ENCODE results near the gene GRK7. TPM values are rescaled to one million over a fixed set of nuclear protein-coding genes. Genes with fewer than 3 reads are reported as not detected.
"Not testable (repeated sequence)": the region's sequence is repeated elsewhere in the genome, so short reads cannot be mapped to it uniquely, and the experiment has no call there.

The GRK7 gene
- total RNA-seq, 1 donor from 2014 or later, result not detected

DNA sequence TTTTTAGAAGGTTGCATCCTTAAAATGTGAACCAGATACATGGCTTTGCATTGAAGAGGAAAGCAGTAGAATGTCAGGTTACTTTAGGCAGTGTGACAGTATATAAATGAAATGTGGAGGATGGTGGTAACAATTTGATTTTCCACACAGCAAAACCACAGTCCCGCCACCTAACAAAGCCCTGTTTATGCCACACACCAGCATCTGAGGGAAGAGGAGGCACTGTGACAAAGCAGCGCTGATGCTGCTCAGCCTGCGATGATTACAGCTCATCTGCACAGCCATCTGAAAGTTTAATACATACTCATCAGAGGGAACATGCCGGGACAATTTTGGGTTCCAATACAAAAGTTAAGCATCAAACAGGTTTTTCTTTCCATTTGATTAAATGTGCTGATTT is 16.2 kb upstream of the GRK7 start:
- no peak for DNase-seq
- intact Hi-C loops (cut with micrococcal nuclease), result no loop called here
- ATAC-seq, result no peak

DNA sequence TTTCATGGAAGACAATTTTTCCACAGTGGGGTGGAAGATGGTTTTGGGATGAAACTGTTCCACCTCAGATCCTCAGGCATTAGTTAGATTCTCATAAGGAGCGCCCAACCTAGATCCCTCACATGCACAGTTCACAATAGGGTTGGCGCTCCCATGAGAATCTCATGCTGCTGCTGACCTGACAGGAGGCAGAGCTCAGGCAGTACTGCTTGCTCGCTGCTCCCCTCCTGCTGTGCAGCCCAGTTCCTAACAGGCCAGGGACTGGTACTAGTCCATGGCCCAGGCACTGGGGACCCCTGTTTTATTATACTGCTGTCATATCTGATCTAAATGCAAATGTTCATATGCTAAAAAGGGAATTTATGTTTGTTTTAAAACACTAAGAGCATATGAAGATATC is 9.8 kb upstream of the GRK7 start:
- ATAC-seq (no peak), DNase-seq (no peak)
- intact Hi-C loops (cut with micrococcal nuclease), result no loop called here

DNA sequence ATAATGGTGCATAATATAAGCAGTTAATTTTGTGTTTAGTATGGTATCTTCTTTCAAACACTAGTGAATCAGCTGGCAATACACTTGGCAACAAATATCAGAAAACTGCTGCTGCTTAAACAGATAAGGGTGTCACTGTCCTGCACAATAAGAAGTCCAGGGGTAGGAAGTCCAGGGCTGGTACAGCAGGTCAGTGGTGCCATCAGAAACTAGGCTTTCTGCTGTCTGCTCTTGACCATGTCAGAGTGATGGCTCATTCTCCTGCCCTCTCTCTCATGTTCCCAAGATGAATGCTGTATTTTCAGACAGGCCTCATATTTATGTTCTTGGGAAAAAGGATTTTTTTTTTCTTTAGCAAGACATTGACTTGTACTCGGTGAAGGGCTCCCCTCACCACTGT is 9.2 kb upstream of the GRK7 start:
- ATAC-seq (no peak), DNase-seq (no peak)
- intact Hi-C loops (cut with micrococcal nuclease), result no loop called here

DNA sequence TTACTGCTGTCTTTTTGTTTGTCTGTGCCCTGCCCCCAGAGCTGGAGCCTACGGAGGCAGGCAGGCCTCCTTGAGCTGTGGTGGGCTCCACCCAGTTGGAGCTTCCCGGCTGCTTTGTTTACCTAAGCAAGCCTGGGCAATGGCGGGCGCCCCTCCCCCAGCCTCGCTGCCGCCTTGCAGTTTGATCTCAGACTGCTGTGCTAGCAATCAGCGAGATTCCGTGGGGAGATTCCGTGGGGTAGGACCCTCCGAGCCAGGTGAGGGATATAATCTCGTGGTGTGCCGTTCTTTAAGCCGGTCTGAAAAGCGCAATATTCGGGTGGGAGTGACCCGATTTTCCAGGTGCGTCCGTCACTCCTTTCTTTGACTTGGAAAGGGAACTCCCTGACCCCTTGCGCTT is 656 bp upstream of the GRK7 start:
- DNase-seq; ATAC-seq; intact Hi-C loops (cut with micrococcal nuclease): not testable (repeated sequence)

DNA sequence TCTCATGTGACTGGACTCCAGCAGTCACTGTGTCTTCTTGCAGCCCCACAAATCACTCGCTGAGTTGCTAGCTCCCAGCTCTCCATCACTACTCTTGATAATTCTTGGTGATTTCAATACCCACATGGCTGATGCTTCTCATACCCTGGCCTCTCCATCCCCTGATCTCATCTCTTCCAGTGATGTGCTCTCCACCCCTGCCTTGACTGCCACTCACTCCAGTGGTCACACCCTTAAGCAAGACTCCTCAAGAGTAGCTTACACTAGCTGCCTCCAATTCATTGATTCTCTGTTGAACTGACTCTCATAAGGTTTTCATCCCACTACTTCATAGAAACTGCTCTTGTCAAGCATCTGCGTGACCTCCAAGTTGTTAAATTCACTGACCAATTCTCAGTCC is 837 bp downstream of the GRK7 start:
- ATAC-seq (no peak), DNase-seq (no peak)
- intact Hi-C loops (cut with micrococcal nuclease), result no loop called here

DNA sequence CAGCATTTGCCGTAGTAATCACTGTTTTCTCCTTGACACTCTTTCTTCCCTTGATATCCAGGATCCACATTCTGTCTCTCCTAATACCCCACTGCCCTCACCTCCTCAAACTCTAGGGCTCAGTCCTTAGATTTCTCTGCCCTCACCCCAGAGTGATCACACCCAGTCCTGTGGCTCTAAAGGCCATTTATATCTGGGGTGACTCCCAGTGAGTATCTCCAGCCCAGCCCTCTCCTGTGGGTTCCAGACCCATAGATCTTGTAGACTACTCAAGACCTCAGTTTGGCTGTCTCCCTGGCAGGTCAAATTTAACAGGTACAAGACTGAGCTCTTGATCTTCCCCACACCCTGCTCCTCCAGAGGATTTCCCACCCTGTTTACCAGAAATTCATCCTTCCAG is 1.3 kb downstream of the GRK7 start:
- intact Hi-C loops (cut with micrococcal nuclease), result no loop called here
- DNase-seq (no peak), ATAC-seq (no peak)

DNA sequence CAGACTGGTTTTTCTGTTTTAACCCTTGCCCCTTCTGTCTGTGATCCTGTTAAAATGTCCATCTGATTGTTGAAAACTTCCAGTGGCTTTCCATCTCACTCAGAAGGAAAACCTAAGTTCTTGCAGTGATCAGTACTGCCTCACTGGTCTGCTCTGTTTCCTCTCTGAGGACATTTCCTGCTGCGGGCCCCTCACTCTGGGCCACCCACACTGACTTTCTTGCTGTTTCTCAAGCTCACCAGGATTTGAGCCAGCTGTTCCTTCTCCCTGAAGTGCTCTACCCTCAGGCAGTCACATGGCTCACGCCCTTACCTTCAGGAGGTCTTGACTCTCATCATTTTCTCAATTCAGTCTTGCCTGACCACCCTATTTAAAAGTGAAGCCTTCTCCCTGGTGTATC is 1.8 kb downstream of the GRK7 start:
- ATAC-seq (no peak), DNase-seq (no peak)
- intact Hi-C loops (cut with micrococcal nuclease), result no loop called here

DNA sequence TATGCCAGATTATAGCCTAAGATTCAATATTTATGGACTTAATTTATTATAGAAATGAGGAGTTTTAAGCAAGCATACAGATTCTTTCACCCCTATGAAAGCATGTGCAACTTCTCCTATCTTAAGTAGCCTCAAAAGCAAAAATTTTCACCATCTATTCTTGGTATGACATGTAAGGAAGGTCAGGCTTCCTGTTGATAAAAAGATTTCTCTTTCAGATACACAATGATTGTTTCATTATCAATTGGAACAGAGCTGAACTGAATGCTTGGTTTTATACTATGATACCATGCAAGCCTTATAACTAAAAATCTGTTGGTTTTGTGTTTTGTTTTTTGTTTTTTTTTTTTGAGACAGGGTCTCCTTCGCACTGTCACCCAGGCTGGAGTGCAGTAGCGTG is 3.9 kb downstream of the GRK7 start:
- ATAC-seq (no peak), DNase-seq (no peak)
- intact Hi-C loops (cut with micrococcal nuclease), result no loop called here

DNA sequence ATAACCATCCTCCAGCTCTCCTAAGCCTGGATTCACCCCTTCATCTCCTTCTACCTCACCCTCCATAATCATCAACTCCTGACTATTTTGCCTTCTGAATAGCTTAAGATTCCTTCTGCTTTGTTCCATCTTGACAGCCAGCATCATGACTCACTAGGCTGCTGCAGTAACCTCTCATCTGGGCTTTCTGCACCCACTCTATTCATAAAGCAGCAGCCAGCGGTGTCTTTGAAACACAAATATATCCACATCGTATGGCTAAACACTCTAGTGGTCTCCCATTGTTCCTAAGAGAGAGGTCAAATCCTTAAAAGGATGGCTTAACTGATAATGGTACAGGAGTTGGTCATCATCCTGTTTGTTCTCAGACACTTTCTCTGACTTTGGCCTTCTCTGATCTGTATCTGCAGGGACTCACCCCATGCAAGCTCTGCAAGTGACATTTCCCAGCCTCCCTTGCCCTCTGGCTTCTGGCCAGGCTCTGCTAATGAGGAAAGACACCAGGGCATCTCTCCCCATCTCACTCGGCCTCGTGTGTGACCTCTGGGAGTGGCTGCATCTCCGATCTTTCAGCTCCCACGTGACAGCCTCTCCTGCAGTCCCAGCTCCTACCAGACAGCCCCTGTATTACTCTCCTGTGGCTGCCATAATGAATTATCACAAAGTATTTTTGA is 6.2 kb downstream of the GRK7 start:
- no peak for ATAC-seq
- DNase-seq, result no peak
- intact Hi-C loops (cut with micrococcal nuclease), result no loop called here

DNA sequence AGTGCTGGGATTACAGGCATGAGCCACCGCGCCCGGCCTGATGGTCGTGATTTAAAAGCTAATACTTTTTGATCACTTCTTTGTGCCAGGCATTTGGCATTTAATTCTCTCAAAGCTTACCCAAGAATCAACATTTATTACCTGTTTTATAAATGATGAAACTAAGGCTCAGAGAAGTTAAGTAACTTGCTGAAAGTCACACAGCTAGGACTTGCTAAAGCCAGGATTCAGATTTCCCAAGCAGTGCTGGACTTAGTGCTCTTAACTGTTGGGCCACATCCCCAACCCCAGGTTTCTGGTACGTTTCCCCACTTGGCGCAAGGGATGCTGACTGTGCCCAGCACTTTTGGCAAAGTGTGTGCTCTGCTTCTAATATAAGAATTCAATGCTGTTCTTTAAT is 10.5 kb downstream of the GRK7 start:
- no peak for ATAC-seq
- intact Hi-C loops (cut with micrococcal nuclease), result no loop called here

DNA sequence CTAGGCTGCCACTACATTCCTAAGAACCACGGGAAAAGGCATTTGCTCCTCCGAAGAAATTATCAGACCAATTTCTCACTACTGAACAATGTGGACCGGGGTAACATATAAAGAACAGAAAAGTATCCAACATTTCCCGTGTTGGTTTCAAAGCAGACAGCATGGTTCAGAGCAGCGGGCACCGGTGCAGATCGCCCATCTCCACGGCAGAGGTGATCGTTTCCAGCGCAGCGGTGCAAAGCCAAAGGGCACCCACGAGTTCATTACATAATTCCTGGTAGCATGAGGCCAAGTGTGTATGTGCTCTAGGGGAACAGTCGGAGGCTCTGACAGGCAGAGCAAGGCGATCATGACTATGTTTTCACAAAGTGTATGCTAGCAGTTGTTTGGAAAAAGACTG is 13.2 kb downstream of the GRK7 start:
- DNase-seq, result no peak
- intact Hi-C loops (cut with micrococcal nuclease), result no loop called here
- no peak for ATAC-seq

More for the DNA sequence above, 10.5 kb downstream of the GRK7 start:
- DNase-seq, result no peak

DNA sequence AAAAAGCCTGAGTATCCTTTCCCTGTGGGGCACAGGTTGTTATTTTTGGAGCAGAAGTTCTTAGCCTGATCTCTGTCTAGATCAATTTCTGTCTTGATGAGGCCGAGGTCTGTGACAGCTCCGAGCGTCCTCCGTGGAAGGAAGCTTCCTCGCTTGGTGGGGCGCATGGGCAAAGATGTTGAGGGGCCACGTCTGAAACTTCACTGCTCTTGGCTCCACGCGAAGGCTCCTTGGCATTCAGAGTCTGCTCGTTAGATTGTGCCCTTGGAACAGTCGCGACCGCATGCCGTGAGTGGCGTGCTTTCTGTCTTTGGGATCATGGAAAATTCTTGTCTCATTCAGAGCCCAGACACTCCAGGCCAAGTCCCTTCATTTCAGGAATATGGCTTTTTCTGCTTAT is 13.7 kb downstream of the GRK7 start:
- DNase-seq (no peak), ATAC-seq (no peak)
- intact Hi-C loops (cut with micrococcal nuclease), result no loop called here

DNA sequence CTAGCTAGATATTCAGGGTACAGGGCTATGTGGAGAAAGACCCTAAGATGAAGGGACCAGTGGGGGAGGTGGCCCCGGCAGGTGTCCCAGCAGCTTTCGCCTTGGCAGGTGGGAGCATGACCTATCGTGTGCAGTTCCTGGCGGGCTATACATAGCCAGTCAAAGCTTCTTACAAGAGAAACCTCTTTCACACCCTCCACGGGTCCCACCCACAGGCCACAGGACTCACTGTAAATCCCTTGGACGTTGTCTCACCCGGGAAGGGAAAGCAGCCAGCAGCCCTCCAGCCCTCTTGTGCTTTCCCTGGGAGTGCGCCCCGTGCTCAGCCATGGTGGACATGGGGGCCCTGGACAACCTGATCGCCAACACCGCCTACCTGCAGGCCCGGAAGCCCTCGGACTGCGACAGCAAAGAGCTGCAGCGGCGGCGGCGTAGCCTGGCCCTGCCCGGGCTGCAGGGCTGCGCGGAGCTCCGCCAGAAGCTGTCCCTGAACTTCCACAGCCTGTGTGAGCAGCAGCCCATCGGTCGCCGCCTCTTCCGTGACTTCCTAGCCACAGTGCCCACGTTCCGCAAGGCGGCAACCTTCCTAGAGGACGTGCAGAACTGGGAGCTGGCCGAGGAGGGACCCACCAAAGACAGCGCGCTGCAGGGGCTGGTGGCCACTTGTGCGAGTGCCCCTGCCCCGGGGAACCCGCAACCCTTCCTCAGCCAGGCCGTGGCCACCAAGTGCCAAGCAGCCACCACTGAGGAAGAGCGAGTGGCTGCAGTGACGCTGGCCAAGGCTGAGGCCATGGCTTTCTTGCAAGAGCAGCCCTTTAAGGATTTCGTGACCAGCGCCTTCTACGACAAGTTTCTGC is 15.0 kb downstream of the GRK7 start:
- ATAC-seq, result no peak
- intact Hi-C loops (cut with micrococcal nuclease), result no loop called here
- no peak for DNase-seq

DNA sequence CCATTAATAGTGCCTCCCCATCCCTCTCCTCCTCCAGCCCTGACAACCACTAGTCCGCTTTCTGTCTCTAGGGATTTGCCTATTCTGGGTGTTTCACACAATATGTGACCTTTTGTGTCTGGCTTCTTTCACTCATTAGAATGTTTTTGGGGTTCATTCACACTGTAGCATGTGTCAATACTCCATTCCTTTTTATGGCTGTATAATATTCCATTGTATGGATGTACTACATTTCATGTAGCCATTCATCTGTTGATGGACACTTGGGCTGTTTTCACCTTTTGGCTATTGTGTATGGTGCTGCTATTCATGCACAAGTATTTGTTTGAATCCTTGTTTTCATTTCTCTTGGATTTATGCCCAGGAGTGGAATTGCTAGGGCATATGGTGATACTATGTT is 16.5 kb downstream of the GRK7 start:
- intact Hi-C loops (cut with micrococcal nuclease), result no loop called here
- DNase-seq (no peak), ATAC-seq (no peak)

DNA sequence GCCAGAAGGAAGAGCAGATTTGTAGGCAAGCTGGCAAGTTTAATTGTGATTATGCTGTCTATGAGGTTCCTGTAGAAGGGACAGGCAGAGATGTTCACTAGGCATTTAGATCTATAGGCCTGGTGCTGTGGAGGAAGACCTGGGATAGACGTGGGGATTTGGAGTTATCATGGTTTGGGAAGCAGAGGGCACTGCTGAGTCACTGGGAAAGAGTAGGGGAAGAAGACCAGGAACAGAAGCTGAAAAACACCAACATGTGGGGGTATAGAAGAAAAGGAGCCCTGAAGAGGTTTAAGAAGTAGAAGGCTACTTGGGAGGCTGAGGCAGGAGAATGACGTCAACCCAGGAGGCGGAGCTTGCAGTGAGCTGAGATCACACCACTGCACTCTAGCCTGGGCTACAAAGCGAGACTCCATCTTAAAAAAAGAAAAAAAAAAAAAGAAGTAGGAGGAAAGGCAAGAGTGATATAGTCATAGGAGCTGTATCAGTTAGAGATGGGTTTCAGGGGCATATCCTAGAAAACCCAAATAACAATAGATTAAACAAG is 19.3 kb downstream of the GRK7 start:
- ATAC-seq (no peak), DNase-seq (no peak)
- intact Hi-C loops (cut with micrococcal nuclease), result no loop called here

DNA sequence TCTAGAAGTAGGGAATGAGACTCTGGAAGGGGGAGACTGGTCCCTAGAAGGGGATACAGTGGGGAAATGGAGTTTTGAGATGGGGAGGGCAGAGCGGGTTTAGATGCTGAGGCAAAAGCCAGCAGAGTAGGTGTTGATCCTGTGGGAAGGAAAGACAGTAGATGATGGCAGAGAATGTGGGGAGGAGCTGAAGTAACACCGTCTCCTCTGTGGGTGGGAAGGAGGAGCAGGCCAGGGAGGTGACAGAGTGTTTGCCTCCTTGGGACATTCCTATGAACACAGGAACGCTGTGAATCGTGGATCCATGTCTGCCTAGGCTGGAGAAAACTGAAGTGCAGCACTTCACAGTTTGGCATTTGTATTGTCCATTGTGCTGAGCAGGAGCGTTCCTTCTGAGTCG is 20.4 kb downstream of the GRK7 start:
- intact Hi-C loops (cut with micrococcal nuclease), result no loop called here
- ATAC-seq (no peak), DNase-seq (no peak)

DNA sequence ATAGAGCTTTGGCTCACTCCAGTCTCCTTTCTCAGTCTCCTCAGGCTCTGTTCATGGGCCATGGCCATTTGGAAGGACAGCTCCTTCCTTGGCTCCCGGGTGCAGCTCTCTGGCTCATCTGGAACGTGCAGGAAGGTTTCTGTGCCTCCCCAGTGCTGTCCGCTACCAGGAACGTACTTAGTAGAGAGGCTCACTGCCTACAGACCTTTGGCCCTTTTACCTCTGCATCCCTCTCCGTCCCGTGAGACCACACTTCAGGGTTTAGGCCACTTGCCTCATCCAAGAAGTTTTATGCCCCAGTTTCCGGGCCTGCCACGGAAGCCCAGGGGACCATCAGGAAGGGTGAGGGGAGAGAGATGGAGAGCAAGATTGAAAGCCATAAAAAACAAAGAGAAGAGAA is 20.9 kb downstream of the GRK7 start:
- DNase-seq (no peak), ATAC-seq (no peak)
- intact Hi-C loops (cut with micrococcal nuclease), result no loop called here

DNA sequence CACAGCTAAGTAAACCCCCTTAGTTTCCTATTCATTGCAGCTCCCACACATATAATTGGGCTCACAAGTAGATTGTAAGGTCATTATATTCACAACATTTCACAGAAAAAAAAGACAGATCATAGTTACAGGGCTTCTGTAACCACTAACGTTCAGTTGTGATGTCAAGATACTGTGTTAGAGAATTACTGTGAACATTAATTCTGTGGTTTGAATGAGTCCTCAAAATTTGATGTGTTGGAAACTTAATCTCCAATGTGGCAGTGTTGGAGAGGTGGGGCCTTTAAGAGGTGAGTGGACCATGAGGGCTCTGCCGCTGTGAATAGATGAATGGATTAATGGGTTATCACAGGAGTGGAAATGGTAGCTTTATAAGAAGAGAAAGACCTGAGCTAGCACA is 21.3 kb downstream of the GRK7 start:
- intact Hi-C loops (cut with micrococcal nuclease), result no loop called here
- ATAC-seq (no peak), DNase-seq (no peak)

DNA sequence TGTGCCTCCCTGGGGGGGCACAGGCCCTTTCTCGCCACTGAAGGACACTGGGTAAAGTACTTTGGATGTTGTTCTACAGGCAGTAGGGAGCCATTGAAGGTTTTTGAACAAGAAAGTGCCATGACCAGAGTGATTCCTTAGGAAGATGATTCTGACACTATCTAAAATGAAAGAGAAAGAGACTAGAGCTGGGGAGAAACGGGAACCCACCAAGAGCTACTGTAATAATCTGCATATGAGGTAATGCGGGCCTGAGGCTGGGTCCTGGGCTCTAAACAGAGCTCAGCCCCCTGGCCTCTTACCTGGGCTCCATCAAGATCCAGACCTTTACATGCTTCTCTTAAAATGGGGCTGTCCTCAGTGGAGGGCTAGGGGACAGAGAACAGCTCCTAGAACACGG is 24.9 kb downstream of the GRK7 start:
- ATAC-seq, result no peak

DNA sequence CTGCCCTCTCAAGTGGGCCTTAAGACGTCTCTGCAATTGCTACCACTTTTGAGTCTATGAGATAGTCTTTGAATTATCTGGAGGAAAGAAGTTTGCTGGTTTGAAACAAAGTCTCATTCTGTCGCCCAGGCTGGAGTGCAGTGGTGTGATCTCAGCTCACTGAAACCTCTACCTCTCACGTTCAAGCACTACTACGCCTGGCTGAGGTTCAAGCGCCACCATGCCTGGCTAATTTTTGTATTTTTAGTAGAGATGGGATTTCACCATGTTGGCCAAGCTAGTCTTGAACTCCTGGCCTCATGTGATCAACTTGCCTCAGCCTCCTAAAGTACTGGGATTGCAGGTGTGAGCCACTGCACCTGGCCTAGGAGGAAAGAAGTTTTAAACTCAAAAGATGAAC is 25.5 kb downstream of the GRK7 start:
- intact Hi-C loops (cut with micrococcal nuclease); DNase-seq; ATAC-seq: not testable (repeated sequence)

More for the DNA sequence above, 24.9 kb downstream of the GRK7 start:
- intact Hi-C loops (cut with micrococcal nuclease), result no loop called here
- DNase-seq, result no peak

DNA sequence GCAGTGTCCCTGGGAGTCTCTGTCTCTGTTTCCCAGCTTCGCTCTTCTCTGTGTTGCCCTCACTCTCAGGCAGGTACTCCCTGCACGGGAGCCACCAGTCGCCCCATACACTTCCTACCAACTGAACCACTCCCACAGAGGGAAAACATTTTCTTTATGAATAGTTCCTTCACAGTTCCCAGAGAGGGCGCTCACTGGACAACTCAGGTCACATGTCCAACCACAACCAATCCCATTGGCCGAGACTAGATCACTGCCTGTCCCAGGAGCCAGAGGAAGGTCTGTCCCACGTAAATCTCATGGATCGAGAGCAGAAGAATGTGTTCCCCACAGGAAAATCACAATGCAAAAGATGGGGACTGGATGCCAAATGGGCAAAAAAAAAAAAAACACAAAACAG is 26.1 kb downstream of the GRK7 start:
- DNase-seq (no peak), ATAC-seq (no peak)
- intact Hi-C loops (cut with micrococcal nuclease), result no loop called here

Data from left ventricle myocardium superior (tissue), 1 donor.